Suppressor macrophage treated with lipopolysaccharide for 4 hours (primary cell): ENCODE measurements around the gene ANKRD11.
"Not testable (repeated sequence)": the region's sequence is repeated elsewhere in the genome, so short reads cannot be mapped to it uniquely, and the experiment has no call there.

Source experiments
- DNase-seq: peaks from one replicate; pipeline ENCODE4 v3.0.0-alpha.2; 2020

The ANKRD11 gene

GRCh38 chr16:89248196-89248982 is 242.0 kb downstream of the ANKRD11 start:
- DNase-seq: no peak

GRCh38 chr16:89247734-89248075 is 242.7 kb downstream of the ANKRD11 start:
- not testable (repeated sequence) for DNase-seq

- DNase-seq: peak; percentile 97
Observed at GRCh38 chr16:89246903-89247733, 243.2 kb downstream of the ANKRD11 start.

GRCh38 chr16:89246383-89246902 is 243.9 kb downstream of the ANKRD11 start:
- DNase-seq: no peak

GRCh38 chr16:89244754-89245153 is 245.6 kb downstream of the ANKRD11 start:
- no peak for DNase-seq

GRCh38 chr16:89244264-89244663 is 246.1 kb downstream of the ANKRD11 start:
- not testable (repeated sequence) for DNase-seq

GRCh38 chr16:89243664-89244063 is 246.7 kb downstream of the ANKRD11 start:
- DNase-seq: no peak

GRCh38 chr16:89242795-89243200 is 247.6 kb downstream of the ANKRD11 start:
- no peak for DNase-seq

GRCh38 chr16:89241187-89242007 is 249.0 kb downstream of the ANKRD11 start:
- DNase-seq: peak; percentile 65

- no peak for DNase-seq
Observed at GRCh38 chr16:89237733-89238132, 252.6 kb downstream of the ANKRD11 start.

- peak; percentile 17 for DNase-seq
Observed at GRCh38 chr16:89233678-89234490, 256.5 kb downstream of the ANKRD11 start.

- no peak for DNase-seq
Observed at GRCh38 chr16:89232107-89232506, 258.3 kb downstream of the ANKRD11 start.

GRCh38 chr16:89230255-89230654 is 260.1 kb downstream of the ANKRD11 start:
- DNase-seq: no peak

- DNase-seq: no peak
Observed at GRCh38 chr16:89224665-89225064, 265.7 kb downstream of the ANKRD11 start.

GRCh38 chr16:89222931-89223330 is 267.4 kb downstream of the ANKRD11 start:
- DNase-seq: no peak

GRCh38 chr16:89221604-89222003 is 268.8 kb downstream of the ANKRD11 start:
- no peak for DNase-seq

GRCh38 chr16:89219365-89219764 is 271.0 kb downstream of the ANKRD11 start:
- DNase-seq: no peak
